HepG2 (cell line): ENCODE results near the gene ADAMTS13.

Experiments
- BRCA1 ChIP-seq: sonication (generic); formaldehyde crosslinking; IDR thresholded peaks from 2 replicates; pipeline ENCODE4 v1.4.0; 2020; ENCODE audit warnings: missing genetic modification reagents
- MEF2D ChIP-seq: sonication (generic); formaldehyde crosslinking; IDR thresholded peaks from 2 replicates; pipeline ENCODE4 v1.5.1; 2020; ENCODE audit warnings: mild to moderate bottlenecking, missing genetic modification reagents
- ZFP1 ChIP-seq: IDR thresholded peaks from 2 replicates; pipeline ENCODE4 v1.6.1; 2016
- TF ChIP-seq, protein P1 (sequence below): IDR thresholded peaks from 2 replicates; pipeline ENCODE4 v1.6.1; 2012; ENCODE audit warnings: inconsistent platforms
- TF ChIP-seq, protein P2 (sequence below): IDR thresholded peaks from 2 replicates; pipeline ENCODE4 v1.6.1; 2016; ENCODE audit warnings: low read depth
- TF ChIP-seq, protein P3 (sequence below): sonication (generic); formaldehyde crosslinking; IDR thresholded peaks from one replicate; pipeline ENCODE4 v1.5.1; 2020; ENCODE audit warnings: mild to moderate bottlenecking, missing genetic modification reagents; ENCODE audit errors: not compliant biosample characterization
- TF ChIP-seq, protein P4 (sequence below): sonication (generic); formaldehyde crosslinking; IDR thresholded peaks from 2 replicates; pipeline ENCODE4 v1.8.1; 2023; ENCODE audit warnings: mild to moderate bottlenecking, inconsistent platforms, moderate library complexity, missing genetic modification reagents, borderline replicate concordance

DNA sequence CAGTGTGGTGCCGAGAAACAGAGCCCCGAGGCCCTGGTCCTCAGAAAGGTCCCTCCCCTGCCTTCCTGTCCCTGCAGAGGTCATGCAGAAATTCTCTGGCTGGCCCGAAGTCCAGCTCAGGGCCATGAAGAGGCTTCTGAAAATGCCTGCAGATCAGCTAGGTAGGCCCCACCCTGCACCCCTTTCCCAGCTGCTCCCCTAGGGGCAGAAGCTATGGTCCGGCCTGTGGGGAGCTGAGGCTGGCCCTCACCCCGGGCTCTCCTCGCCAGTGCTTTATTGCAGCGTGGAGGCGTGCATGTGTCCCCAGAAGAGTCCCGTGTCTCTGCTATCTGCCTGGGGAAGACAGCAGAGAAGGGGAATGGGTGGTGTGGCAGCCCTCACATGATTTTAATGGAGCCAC, 24.3 kb upstream of the ADAMTS13 start:
- TF ChIP-seq ZFP1 (CRISPR knock-in tag) (no peak), BRCA1 (CRISPR knock-in tag) (no peak), MEF2D (CRISPR knock-in tag) (no peak)
- TF ChIP-seq, protein P1, sequence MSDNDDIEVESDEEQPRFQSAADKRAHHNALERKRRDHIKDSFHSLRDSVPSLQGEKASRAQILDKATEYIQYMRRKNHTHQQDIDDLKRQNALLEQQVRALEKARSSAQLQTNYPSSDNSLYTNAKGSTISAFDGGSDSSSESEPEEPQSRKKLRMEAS, result no peak
- TF ChIP-seq, protein P2, sequence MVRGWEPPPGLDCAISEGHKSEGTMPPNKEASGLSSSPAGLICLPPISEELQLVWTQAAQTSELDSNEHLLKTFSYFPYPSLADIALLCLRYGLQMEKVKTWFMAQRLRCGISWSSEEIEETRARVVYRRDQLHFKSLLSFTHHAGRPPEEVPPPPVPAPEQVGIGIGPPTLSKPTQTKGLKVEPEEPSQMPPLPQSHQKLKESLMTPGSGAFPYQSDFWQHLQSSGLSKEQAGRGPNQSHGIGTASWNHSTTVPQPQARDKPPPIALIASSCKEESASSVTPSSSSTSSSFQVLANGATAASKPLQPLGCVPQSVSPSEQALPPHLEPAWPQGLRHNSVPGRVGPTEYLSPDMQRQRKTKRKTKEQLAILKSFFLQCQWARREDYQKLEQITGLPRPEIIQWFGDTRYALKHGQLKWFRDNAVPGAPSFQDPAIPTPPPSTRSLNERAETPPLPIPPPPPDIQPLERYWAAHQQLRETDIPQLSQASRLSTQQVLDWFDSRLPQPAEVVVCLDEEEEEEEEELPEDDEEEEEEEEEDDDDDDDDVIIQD (CRISPR knock-in tag), result no peak
- TF ChIP-seq, protein P3, sequence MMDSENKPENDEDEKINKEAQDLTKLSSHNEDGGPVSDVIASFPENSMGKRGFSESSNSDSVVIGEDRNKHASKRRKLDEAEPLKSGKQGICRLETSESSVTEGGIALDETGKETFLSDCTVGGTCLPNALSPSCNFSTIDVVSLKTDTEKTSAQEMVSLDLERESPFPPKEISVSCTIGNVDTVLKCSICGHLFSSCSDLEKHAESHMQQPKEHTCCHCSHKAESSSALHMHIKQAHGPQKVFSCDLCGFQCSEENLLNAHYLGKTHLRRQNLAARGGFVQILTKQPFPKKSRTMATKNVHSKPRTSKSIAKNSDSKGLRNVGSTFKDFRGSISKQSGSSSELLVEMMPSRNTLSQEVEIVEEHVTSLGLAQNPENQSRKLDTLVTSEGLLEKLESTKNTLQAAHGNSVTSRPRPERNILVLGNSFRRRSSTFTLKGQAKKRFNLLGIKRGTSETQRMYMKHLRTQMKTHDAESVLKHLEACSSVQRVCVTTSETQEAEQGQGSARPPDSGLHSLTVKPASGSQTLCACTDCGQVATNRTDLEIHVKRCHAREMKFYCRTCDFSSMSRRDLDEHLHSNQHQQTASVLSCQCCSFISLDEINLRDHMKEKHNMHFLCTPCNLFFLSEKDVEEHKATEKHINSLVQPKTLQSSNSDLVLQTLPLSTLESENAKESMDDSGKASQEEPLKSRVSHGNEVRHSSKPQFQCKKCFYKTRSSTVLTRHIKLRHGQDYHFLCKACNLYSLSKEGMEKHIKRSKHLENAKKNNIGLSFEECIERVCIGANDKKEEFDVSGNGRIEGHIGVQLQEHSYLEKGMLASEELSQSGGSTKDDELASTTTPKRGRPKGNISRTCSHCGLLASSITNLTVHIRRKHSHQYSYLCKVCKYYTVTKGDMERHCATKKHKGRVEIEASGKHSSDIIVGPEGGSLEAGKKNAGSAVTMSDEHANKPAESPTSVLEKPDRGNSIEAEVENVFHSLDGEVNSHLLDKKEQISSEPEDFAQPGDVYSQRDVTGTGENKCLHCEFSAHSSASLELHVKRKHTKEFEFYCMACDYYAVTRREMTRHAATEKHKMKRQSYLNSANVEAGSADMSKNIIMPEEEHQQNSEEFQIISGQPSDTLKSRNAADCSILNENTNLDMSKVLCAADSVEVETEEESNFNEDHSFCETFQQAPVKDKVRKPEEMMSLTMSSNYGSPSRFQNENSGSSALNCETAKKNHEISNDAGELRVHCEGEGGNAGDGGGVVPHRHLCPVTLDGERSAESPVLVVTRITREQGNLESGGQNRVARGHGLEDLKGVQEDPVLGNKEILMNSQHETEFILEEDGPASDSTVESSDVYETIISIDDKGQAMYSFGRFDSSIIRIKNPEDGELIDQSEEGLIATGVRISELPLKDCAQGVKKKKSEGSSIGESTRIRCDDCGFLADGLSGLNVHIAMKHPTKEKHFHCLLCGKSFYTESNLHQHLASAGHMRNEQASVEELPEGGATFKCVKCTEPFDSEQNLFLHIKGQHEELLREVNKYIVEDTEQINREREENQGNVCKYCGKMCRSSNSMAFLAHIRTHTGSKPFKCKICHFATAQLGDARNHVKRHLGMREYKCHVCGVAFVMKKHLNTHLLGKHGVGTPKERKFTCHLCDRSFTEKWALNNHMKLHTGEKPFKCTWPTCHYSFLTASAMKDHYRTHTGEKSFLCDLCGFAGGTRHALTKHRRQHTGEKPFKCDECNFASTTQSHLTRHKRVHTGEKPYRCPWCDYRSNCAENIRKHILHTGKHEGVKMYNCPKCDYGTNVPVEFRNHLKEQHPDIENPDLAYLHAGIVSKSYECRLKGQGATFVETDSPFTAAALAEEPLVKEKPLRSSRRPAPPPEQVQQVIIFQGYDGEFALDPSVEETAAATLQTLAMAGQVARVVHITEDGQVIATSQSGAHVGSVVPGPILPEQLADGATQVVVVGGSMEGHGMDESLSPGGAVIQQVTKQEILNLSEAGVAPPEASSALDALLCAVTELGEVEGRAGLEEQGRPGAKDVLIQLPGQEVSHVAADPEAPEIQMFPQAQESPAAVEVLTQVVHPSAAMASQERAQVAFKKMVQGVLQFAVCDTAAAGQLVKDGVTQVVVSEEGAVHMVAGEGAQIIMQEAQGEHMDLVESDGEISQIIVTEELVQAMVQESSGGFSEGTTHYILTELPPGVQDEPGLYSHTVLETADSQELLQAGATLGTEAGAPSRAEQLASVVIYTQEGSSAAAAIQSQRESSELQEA (CRISPR knock-in tag), result no peak
- TF ChIP-seq, protein P4, sequence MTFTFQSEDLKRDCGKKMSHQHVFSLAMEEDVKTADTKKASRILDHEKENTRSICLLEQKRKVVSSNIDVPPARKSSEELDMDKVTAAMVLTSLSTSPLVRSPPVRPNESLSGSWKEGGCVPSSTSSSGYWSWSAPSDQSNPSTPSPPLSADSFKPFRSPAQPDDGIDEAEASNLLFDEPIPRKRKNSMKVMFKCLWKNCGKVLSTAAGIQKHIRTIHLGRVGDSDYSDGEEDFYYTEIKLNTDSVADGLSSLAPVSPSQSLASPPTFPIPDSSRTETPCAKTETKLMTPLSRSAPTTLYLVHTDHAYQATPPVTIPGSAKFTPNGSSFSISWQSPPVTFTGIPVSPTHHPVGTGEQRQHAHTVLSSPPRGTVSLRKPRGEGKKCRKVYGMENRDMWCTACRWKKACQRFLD (CRISPR knock-in tag), result no peak
